Astrocyte (in vitro differentiated cells and primary cell): ENCODE data around the gene UFD1. TPM values are rescaled to one million over a fixed set of nuclear protein-coding genes. Genes with fewer than 3 reads are reported as not detected.

Experiments
- DNase-seq: peaks from one replicate; pipeline ENCODE4 v3.0.0-alpha.2; 2010; ENCODE audit warnings: low read depth
- FAIRE-seq: peaks from 2 replicates; lab custom pipeline; 2011; peaks lifted over from hg19 to GRCh38; lab: Jason Lieb, UNC
- H2AFZ ChIP-seq: 2 replicates; pipeline ENCODE4 v1.6.0; 2012; ENCODE audit warnings: low read depth, low read length, inconsistent platforms
- H3K27ac ChIP-seq: 2 replicates; pipeline ENCODE4 v1.5.1; 2011; ENCODE audit warnings: low read depth, low read length, inconsistent platforms
- H3K27me3 ChIP-seq: 2 replicates; pipeline ENCODE4 v1.6.0; 2011; ENCODE audit warnings: low read length, inconsistent platforms; ENCODE audit not compliant: insufficient read depth
- H3K36me3 ChIP-seq: 2 replicates; pipeline ENCODE4 v1.5.1; 2011; ENCODE audit warnings: low read length, inconsistent platforms; ENCODE audit not compliant: insufficient read depth
- H3K4me1 ChIP-seq: 2 replicates; pipeline ENCODE4 v1.5.1; 2011; ENCODE audit warnings: low read length, inconsistent platforms; ENCODE audit not compliant: insufficient read depth
- H3K4me2 ChIP-seq: 2 replicates; pipeline ENCODE4 v1.6.0; 2012; ENCODE audit warnings: low read length, inconsistent platforms
- H3K4me3 ChIP-seq: 2 replicates; pipeline ENCODE4 v1.5.1; 2011; ENCODE audit warnings: low read depth, mild to moderate bottlenecking, low read length, inconsistent platforms; ENCODE audit not compliant: insufficient read depth
- H3K79me2 ChIP-seq: 2 replicates; pipeline ENCODE4 v1.6.0; 2012; ENCODE audit warnings: mild to moderate bottlenecking, low read length, inconsistent platforms; ENCODE audit not compliant: insufficient read depth
- H3K9ac ChIP-seq: 2 replicates; pipeline ENCODE4 v1.6.0; 2012; ENCODE audit warnings: mild to moderate bottlenecking, low read length, inconsistent platforms
- H3K9me3 ChIP-seq: 2 replicates; pipeline ENCODE4 v1.5.1; 2012; ENCODE audit warnings: low read depth, mild to moderate bottlenecking, low read length, inconsistent platforms; ENCODE audit not compliant: insufficient read depth
- H4K20me1 ChIP-seq: 2 replicates; pipeline ENCODE4 v1.6.0; 2012; ENCODE audit warnings: low read length, inconsistent platforms; ENCODE audit not compliant: insufficient read depth
- H3K27ac Mint-ChIP-seq: one replicate; pipeline ENCODE4 v1.8.0; 2021; ENCODE audit warnings: mild to moderate bottlenecking, mixed read lengths; ENCODE audit not compliant: unreplicated experiment
- H3K27me3 Mint-ChIP-seq: one replicate; pipeline ENCODE4 v1.8.0; 2021; ENCODE audit warnings: low read depth, mixed read lengths; ENCODE audit not compliant: unreplicated experiment
- H3K36me3 Mint-ChIP-seq: one replicate; pipeline ENCODE4 v1.8.0; 2021; ENCODE audit warnings: low read depth, mixed read lengths; ENCODE audit not compliant: unreplicated experiment
- H3K4me1 Mint-ChIP-seq: one replicate; pipeline ENCODE4 v1.8.0; 2021; ENCODE audit warnings: low read depth, mixed read lengths; ENCODE audit not compliant: unreplicated experiment
- H3K4me3 Mint-ChIP-seq: one replicate; pipeline ENCODE4 v1.8.0; 2021; ENCODE audit warnings: mild to moderate bottlenecking, moderate library complexity, mixed read lengths; ENCODE audit not compliant: unreplicated experiment
- H3K9me3 Mint-ChIP-seq: one replicate; pipeline ENCODE4 v1.8.0; 2021; ENCODE audit warnings: mild to moderate bottlenecking, mixed read lengths; ENCODE audit not compliant: unreplicated experiment
- EZH2 ChIP-seq: IDR thresholded peaks from 2 replicates; pipeline ENCODE4 v1.6.1; 2012; ENCODE audit warnings: mild to moderate bottlenecking, low read length, inconsistent platforms; ENCODE audit not compliant: insufficient read depth
- total RNA-seq: library from RNA; stranded (reverse); gene quantifications from 2 replicates; pipeline ENCODE4 v1.2.1, GENCODE V29; 2021
- TF ChIP-seq, protein P1 (sequence below): IDR thresholded peaks from 2 replicates; pipeline ENCODE4 v1.5.1; 2011; ENCODE audit warnings: low read depth, mild to moderate bottlenecking, inconsistent platforms, low read length, moderate library complexity; ENCODE audit not compliant: insufficient read depth

Gene UFD1
- total RNA-seq, 1 donor from 2014 or later: 105 TPM

DNA sequence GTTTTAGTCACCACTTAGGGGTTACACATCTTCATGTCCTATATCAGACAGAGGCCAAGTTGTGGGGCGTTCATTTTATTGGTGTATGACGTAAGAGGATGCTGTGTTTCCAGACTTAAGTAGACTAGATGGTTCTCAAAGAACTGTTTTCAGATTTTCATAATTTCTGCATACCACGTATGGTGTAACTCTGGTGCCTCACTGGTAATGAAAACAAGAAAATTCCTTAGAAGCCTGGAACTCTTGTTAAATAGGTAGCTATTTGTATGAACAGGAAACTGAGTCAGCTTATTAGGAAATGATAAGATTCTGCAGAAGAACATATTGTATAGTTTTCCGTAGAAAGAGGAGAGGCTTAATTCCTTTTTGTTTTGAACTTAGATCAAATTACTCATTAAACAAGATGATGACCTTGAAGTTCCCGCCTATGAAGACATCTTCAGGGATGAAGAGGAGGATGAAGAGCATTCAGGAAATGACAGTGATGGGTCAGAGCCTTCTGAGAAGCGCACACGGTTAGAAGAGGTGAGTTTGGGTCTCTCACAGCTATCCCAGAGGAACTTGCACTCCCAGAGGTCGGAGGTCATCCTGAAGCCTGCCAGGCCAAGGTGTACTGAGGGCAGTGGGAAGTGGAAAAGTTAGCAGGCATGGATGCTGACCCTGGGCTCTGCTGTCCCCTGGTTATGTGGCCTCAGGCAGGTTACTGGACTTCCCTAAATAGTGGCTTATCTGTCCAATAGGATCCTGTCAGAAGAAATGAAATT is 4.7 kb upstream of the UFD1 start:
- H3K4me2 ChIP-seq: peak overlapping the region; percentile 16

GRCh38 chr22:19482297-19482696 is 3.3 kb upstream of the UFD1 start:
- H3K4me3 ChIP-seq: no peak overlapping the region
- no peak for TF ChIP-seq EZH2
- TF ChIP-seq, protein P1, sequence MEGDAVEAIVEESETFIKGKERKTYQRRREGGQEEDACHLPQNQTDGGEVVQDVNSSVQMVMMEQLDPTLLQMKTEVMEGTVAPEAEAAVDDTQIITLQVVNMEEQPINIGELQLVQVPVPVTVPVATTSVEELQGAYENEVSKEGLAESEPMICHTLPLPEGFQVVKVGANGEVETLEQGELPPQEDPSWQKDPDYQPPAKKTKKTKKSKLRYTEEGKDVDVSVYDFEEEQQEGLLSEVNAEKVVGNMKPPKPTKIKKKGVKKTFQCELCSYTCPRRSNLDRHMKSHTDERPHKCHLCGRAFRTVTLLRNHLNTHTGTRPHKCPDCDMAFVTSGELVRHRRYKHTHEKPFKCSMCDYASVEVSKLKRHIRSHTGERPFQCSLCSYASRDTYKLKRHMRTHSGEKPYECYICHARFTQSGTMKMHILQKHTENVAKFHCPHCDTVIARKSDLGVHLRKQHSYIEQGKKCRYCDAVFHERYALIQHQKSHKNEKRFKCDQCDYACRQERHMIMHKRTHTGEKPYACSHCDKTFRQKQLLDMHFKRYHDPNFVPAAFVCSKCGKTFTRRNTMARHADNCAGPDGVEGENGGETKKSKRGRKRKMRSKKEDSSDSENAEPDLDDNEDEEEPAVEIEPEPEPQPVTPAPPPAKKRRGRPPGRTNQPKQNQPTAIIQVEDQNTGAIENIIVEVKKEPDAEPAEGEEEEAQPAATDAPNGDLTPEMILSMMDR: no peak
- no peaks in the 10 kb centered on the region for H3K9me3 Mint-ChIP-seq
- H3K27me3 Mint-ChIP-seq: no peaks in the 10 kb centered on the region
- no peak for FAIRE-seq
- no peaks in the 10 kb centered on the region for H3K9me3 ChIP-seq
- peaks cover 3% of the 10 kb centered on the region for H3K4me1 Mint-ChIP-seq
- H3K79me2 ChIP-seq: peaks cover 28% of the 10 kb centered on the region
- no peak overlapping the region for H3K4me3 Mint-ChIP-seq
- no peak for DNase-seq
- H3K27ac ChIP-seq: no peak overlapping the region
- no peak overlapping the region for H3K9ac ChIP-seq
- no peaks in the 10 kb centered on the region for H3K36me3 ChIP-seq
- no peak overlapping the region for H2AFZ ChIP-seq
- H3K4me2 ChIP-seq: no peak overlapping the region
- H3K36me3 Mint-ChIP-seq: no peaks in the 10 kb centered on the region
- peaks cover 14% of the 10 kb centered on the region for H4K20me1 ChIP-seq
- peaks cover 7% of the 10 kb centered on the region for H3K4me1 ChIP-seq
- H3K27ac Mint-ChIP-seq: no peak overlapping the region
- H3K27me3 ChIP-seq: no peaks in the 10 kb centered on the region

More for the DNA sequence above, 4.7 kb upstream of the UFD1 start:
- no peaks in the 10 kb centered on the region for H3K9me3 Mint-ChIP-seq
- Histone ChIP-seq H3K4me1 (no peaks in the 10 kb centered on the region), H3K9me3 (no peaks in the 10 kb centered on the region), H3K4me3 (no peak overlapping the region), H2AFZ (no peak overlapping the region), H3K79me2 (peaks cover 15% of the 10 kb centered on the region), H4K20me1 (no peaks in the 10 kb centered on the region), H3K27me3 (no peaks in the 10 kb centered on the region), H3K9ac (no peak overlapping the region), H3K36me3 (no peaks in the 10 kb centered on the region), H3K27ac (no peak overlapping the region)
- no peaks in the 10 kb centered on the region for H3K36me3 Mint-ChIP-seq
- DNase-seq: no peak
- no peaks in the 10 kb centered on the region for H3K27me3 Mint-ChIP-seq
- H3K27ac Mint-ChIP-seq: no peak overlapping the region
- TF ChIP-seq EZH2: no peak
- TF ChIP-seq, protein P1: no peak
- H3K4me3 Mint-ChIP-seq: no peak overlapping the region
- FAIRE-seq: no peak
- no peaks in the 10 kb centered on the region for H3K4me1 Mint-ChIP-seq

DNA sequence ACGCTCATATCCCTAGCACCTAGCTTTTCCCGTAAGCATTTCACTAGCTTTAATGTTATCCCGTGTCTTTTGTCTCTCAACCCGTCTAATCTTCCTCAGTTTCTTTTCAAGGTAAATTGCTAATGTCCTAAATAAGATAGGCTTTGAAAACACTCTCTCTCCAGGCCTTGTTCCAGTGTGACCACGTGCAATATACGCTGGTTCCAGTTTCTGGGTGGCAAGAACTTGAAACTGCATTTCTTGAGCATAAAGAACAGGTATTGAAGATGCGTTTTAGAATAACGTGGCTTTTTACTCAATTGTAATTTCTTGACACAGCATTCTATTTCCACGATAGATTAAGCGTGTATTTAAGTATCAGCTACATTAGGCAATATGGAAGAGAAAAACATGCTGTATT is 1.8 kb upstream of the UFD1 start:
- DNase-seq (no peak), FAIRE-seq (no peak)
- Histone ChIP-seq H3K4me2 (peak overlapping the region; percentile 90), H3K27me3 (no peaks in the 10 kb centered on the region), H3K79me2 (peaks cover 41% of the 10 kb centered on the region), H3K9ac (peak overlapping the region; percentile 94), H3K4me1 (peaks cover 7% of the 10 kb centered on the region), H3K36me3 (peaks cover 4% of the 10 kb centered on the region), H3K4me3 (peak overlapping the region; percentile 92), H3K9me3 (no peaks in the 10 kb centered on the region), H3K27ac (no peak overlapping the region), H2AFZ (no peak overlapping the region), H4K20me1 (peaks cover 24% of the 10 kb centered on the region)
- H3K36me3 Mint-ChIP-seq: no peaks in the 10 kb centered on the region
- no peaks in the 10 kb centered on the region for H3K9me3 Mint-ChIP-seq
- H3K27ac Mint-ChIP-seq: peak overlapping the region; percentile 63
- peaks cover 10% of the 10 kb centered on the region for H3K4me1 Mint-ChIP-seq
- peak overlapping the region; percentile 92 for H3K4me3 Mint-ChIP-seq
- TF ChIP-seq EZH2: no peak
- TF ChIP-seq, protein P1: no peak
- no peaks in the 10 kb centered on the region for H3K27me3 Mint-ChIP-seq
